Esophagus muscularis mucosa (tissue), 4 donors: Measurements from ENCODE around the gene MRPS27. TPM values are rescaled to one million over a fixed set of nuclear protein-coding genes. Genes with fewer than 3 reads are reported as not detected.
A peak's percentile ranks its signal among the peaks of the same experiment; 100 is the strongest.

ENCODE experiments used
- DNase-seq: peaks from one replicate; pipeline ENCODE4 v3.0.0-alpha.2; 2017; ENCODE audit errors: extremely low spot score
- H3K27ac ChIP-seq, 4 donors: fragments of 200-600 bp; sonication (generic); replicated peaks in 1 of 4; 1 replicate in 3 of 4; 2 replicates in 1 of 4; pipeline ENCODE4 v1.5.1; 2016 to 2019; ENCODE audit warnings: mild to moderate bottlenecking in 1 of 4
- H3K27me3 ChIP-seq, 4 donors: fragments of 200-600 bp; sonication (generic); one replicate each; pipeline versions ENCODE4 v1.5.1 to v1.6.0; 2016 to 2019
- H3K36me3 ChIP-seq, 4 donors: fragments of 200-600 bp; sonication (generic); one replicate each; pipeline ENCODE4 v1.5.1; 2016 to 2019
- H3K4me1 ChIP-seq, 4 donors: fragments of 200-600 bp; sonication (generic); one replicate each; pipeline ENCODE4 v1.5.1; 2016 to 2019
- H3K4me3 ChIP-seq, 4 donors: fragments of 200-600 bp; sonication (generic); 1 replicate in 2 of 4; 2 replicates in 2 of 4; pipeline ENCODE4 v1.5.1; 2016 to 2019; ENCODE audit warnings: mild to moderate bottlenecking in 4 of 4, moderate library complexity in 1 of 4
- H3K9me3 ChIP-seq, 4 donors: fragments of 200-600 bp; sonication (generic); 1 replicate in 3 of 4; 2 replicates in 1 of 4; pipeline ENCODE4 v1.5.1; 2016 to 2019
- EP300 ChIP-seq: sonication (generic); formaldehyde crosslinking; IDR thresholded peaks from one replicate; pipeline ENCODE4 v1.6.1; 2017; ENCODE audit warnings: antibody characterized with exemption
- POLR2A ChIP-seq: fragments of 450-650 bp; IDR thresholded peaks from one replicate; pipeline ENCODE4 v1.6.1; 2017; ENCODE audit warnings: antibody characterized with exemption, moderate library complexity, mild to moderate bottlenecking, low read depth
- POLR2AphosphoS5 ChIP-seq, 2 donors: sonication (generic); formaldehyde crosslinking; IDR thresholded peaks; one replicate each; pipeline ENCODE4 v1.6.1; 2017; ENCODE audit warnings: antibody characterized with exemption in 2 of 2
- WGBS: methylation state at CpG from one replicate; pipeline ENCODE4 v1.1.5; 2018; 5-methylcytosine and 5-hydroxymethylcytosine counted together
- intact Hi-C: fragments of 100-400 bp; cut with DNase I; formaldehyde crosslinking; loops from one replicate; pipeline ENCODE4 v1.15.1; 2023
- total RNA-seq, 4 donors: library from RNA; depleted of rRNA; stranded (reverse); fragments of >200 nt; gene quantifications; one replicate each; pipeline versions ENCODE4 v1.1.0 to v1.2.1, GENCODE V29; 2016
- TF ChIP-seq, protein P1 (sequence below), 3 experiments: fragments of 200-600 bp in 2 of 3; fragments of 450-650 bp in 1 of 3; sonication (generic) in 2 of 3; IDR thresholded peaks; one replicate each; pipeline ENCODE4 v1.5.1; 2017 to 2019; ENCODE audit warnings: antibody characterized with exemption in 3 of 3, mild to moderate bottlenecking in 2 of 3, moderate library complexity in 1 of 3

Gene MRPS27
- total RNA-seq, 4 donors from 2014 or later: 38.6 to 53.5 (median 45.7) TPM

DNA sequence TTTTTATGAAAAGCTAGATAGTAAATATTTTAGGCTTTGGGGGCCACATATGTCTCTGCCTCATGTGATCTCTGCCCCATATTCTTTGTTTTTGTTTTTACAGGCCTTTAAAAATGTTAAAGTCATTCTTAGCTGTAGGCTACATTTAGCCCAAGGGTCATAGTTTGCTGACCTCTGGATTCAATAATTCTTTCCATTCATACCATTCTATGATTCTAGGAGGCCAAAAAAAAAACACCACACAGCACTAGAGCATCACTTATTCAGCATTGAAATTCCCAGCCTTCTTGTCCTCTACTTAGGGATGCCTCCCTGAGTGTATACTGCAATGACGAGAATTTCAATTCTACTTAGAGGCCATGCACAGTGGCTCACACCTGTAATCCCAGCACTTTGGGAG lies 17.1 kb upstream of the MRPS27 start:
- peaks cover 0 to 63% (median 35%) of the 10 kb centered on the region in 4 donors for H3K36me3 ChIP-seq
- TF ChIP-seq POLR2AphosphoS5 (IDR thresholded peaks at IDR 0.05) (no peak), EP300 (no peak), POLR2A (no peak)
- TF ChIP-seq, protein P1, sequence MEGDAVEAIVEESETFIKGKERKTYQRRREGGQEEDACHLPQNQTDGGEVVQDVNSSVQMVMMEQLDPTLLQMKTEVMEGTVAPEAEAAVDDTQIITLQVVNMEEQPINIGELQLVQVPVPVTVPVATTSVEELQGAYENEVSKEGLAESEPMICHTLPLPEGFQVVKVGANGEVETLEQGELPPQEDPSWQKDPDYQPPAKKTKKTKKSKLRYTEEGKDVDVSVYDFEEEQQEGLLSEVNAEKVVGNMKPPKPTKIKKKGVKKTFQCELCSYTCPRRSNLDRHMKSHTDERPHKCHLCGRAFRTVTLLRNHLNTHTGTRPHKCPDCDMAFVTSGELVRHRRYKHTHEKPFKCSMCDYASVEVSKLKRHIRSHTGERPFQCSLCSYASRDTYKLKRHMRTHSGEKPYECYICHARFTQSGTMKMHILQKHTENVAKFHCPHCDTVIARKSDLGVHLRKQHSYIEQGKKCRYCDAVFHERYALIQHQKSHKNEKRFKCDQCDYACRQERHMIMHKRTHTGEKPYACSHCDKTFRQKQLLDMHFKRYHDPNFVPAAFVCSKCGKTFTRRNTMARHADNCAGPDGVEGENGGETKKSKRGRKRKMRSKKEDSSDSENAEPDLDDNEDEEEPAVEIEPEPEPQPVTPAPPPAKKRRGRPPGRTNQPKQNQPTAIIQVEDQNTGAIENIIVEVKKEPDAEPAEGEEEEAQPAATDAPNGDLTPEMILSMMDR (IDR thresholded peaks at IDR 0.05): no peak
- H3K27ac ChIP-seq: peak overlapping the region in 3 of 4 donors; percentile 21 to 50 (median 24)
- no peaks in the 10 kb centered on the region for H3K9me3 ChIP-seq
- intact Hi-C loops: no loop called here
- no peak overlapping the region for H3K4me3 ChIP-seq
- DNase-seq: no peak
- H3K4me1 ChIP-seq: no peaks in the 10 kb centered on the region
- H3K27me3 ChIP-seq: no peaks in the 10 kb centered on the region
- WGBS: 78% methylated on average over 1 of the region's 1 CpG

DNA sequence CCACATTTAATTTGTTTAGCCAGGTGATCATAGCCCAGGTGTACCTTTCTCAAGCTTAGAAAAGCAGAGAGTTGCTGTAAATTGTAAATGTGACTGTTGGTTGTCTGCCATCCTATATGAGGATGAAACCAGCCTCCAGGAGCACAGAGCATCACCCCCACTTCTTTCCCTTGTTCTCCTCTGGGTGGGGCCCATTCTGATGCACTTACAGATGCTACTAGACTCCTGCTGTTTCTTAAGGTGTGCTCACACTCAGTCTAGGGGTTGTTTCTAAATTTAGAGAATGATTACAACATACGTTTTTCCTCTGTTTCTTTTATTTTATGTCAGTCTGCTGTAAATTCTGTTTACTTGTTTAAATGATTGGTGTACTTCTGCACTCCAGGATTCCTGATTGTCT lies 10.7 kb upstream of the MRPS27 start:
- Histone ChIP-seq H3K27ac (no peak overlapping the region), H3K36me3 (peaks cover 6 to 64% (median 36%) of the 10 kb centered on the region in 4 donors), H3K4me3 (no peak overlapping the region), H3K9me3 (no peaks in the 10 kb centered on the region), H3K27me3 (no peaks in the 10 kb centered on the region), H3K4me1 (peaks cover 0 to 9% (median 1%) of the 10 kb centered on the region in 4 donors)
- intact Hi-C loops: no loop called here
- DNase-seq: no peak
- WGBS: 70% methylated on average over 1 of the region's 1 CpG
- TF ChIP-seq POLR2AphosphoS5 (IDR thresholded peaks at IDR 0.05): no peak
- no peak for TF ChIP-seq EP300
- TF ChIP-seq, protein P1 (IDR thresholded peaks at IDR 0.05): no peak
- no peak for TF ChIP-seq POLR2A

DNA sequence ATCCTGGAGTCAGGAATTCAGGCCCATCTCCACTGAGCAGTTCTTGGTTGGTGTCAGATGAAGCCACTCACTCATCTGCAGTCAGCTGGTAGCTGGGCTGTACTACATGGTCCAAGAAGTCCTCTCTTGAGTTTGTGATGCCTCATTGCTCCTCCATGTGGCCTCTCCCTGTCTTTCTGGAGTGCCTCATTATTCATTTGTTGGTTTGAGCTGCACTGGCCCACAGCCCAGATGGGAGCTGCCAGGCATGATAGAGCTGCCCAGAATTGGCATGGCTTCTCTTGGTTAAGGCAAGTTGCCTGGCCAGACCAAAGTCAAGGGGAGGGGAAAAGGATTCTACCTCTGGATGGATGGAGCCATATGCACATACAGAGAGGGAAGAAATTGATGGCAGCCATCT lies 8.1 kb upstream of the MRPS27 start:
- Histone ChIP-seq H3K4me1 (peaks cover 0 to 9% (median 1%) of the 10 kb centered on the region in 4 donors), H3K9me3 (no peaks in the 10 kb centered on the region), H3K4me3 (no peak overlapping the region), H3K27me3 (no peaks in the 10 kb centered on the region), H3K27ac (no peak overlapping the region), H3K36me3 (peaks cover 10 to 77% (median 43%) of the 10 kb centered on the region in 4 donors)
- intact Hi-C loops: no loop called here
- DNase-seq: no peak
- TF ChIP-seq EP300: no peak
- no peak for TF ChIP-seq POLR2A
- TF ChIP-seq POLR2AphosphoS5 (IDR thresholded peaks at IDR 0.05): no peak
- TF ChIP-seq, protein P1 (IDR thresholded peaks at IDR 0.05): no peak

DNA sequence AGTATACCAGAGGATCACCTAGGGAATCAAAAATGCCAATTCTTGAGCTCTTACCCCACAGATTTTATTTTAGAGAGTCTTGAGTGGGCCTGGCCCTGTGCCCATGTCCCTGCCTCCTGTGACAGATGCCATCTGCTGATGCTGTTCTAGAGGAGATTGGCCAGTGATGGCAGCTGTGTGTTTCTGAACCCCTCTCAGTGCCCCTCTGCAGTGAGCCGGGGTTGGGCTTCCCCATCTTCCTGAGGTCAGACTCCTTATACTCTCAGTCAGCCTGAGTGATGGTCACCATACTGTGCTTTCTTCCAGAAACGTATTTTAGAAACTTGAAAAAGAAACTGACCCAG lies 6.2 kb upstream of the MRPS27 start:
- H3K27ac ChIP-seq: no peak overlapping the region
- H3K36me3 ChIP-seq: peaks cover 10 to 73% (median 34%) of the 10 kb centered on the region in 4 donors
- no peaks in the 10 kb centered on the region for H3K9me3 ChIP-seq
- WGBS: 75% methylated on average over 2 of the region's 2 CpGs
- no peak for DNase-seq
- H3K27me3 ChIP-seq: no peaks in the 10 kb centered on the region
- H3K4me1 ChIP-seq: peaks cover 1 to 9% (median 3%) of the 10 kb centered on the region in 4 donors
- H3K4me3 ChIP-seq: no peak overlapping the region
- intact Hi-C loops: no loop called here
- TF ChIP-seq POLR2AphosphoS5 (IDR thresholded peaks at IDR 0.05) (no peak), EP300 (no peak), POLR2A (no peak)
- TF ChIP-seq, protein P1 (IDR thresholded peaks at IDR 0.05): no peak
